Renal cortex interstitium (tissue), 11 donors: ENCODE results near the gene CSRP1. TPM values are rescaled to one million over a fixed set of nuclear protein-coding genes. Genes with fewer than 3 reads are reported as not detected.
A peak's percentile ranks its signal among the peaks of the same experiment; 100 is the strongest.
"Not testable (repeated sequence)": the region's sequence is repeated elsewhere in the genome, so short reads cannot be mapped to it uniquely, and the experiment has no call there.

Source experiments
- DNase-seq, 11 donors: peaks; one replicate each; pipeline ENCODE4 v3.0.0-alpha.2; 2013; ENCODE audit warnings: low read depth in 9 of 11, low spot score in 4 of 11; ENCODE audit errors: extremely low read depth in 1 of 11
- polyA plus RNA-seq, 3 donors: library from polyadenylated mRNA; unstranded; fragments of 120-200 nt; gene quantifications; one replicate each; pipeline ENCODE4 v1.2.1, GENCODE V29; 2013; ENCODE audit not compliant: insufficient read length in 3 of 3

The CSRP1 gene
- polyA plus RNA-seq, 3 donors, result 146 to 154 (median 149) TPM

DNA sequence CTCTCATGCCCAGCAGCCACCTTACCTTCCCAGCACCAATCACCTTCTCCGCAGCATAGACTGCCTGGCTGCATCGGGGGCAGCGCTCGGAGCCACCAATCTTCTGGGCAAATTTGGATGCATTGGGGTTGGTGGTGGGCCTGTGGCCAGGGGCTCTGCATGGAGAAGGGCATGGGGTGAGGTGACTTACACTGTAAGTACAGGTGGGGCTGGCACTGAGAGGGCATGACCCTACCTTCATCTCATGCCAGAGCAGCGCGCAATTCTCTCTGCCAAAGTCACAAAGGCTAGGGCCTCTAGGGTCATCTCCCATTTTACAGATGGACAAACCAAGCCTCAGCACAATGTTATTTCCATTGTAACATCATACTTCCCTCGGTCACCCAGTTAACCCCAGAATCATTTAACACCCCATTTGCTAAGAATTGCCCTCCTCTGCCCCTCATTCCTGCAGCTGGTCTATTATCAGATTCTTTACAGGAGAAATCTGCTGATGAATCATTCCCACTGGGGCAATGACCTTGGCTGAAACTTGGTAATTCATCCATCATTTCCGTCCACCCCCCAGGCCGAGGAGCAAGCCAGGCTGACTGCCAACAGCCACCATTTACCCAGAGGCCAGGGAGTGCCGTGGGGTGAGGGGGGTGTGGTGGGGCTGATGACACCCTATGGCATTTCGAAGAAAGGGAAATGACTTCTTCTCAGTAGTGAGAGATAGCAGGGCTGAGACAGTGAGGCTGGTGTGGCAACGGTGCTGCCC lies 17.9 kb downstream of the CSRP1 start:
- DNase-seq, result no peak

DNA sequence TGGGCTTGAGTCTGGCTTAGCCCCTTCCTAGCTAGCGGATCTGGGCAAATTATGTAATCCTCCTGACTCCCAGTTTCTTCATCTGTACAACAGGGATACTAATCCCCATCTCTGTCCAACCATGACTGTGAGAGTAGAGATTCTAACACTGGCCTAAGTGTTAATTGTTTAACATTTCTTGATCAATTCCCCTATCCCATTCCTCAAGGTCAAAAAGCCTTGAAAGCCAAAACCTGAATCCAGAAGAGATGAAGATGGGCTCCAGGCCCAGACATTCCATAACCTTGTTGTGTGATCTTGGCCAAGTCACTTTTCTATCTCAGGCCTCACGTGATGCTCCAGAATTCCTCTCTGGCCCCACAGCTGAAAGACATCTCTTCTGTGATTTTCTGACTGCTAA lies 19.2 kb downstream of the CSRP1 start:
- no peak for DNase-seq

DNA sequence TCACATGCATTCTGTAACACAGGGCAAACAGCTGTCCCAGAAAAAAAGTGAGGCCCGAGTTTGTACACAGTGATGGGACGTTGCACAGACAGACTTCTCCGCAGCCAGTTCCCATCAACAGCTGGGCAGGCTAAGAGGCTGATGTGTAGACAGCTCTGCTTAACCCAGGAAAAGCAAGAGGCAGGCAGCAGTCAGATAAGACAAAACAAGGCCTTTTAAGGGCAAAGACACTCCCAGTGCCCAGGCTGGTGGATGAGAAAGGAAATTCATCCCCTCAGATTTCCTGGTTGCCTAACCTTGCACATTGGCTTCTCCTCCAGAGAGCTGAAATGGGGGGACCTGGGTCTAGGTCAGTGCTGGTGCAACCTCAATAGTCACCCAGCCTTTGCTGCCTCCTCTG lies 20.7 kb downstream of the CSRP1 start:
- DNase-seq, result no peak

DNA sequence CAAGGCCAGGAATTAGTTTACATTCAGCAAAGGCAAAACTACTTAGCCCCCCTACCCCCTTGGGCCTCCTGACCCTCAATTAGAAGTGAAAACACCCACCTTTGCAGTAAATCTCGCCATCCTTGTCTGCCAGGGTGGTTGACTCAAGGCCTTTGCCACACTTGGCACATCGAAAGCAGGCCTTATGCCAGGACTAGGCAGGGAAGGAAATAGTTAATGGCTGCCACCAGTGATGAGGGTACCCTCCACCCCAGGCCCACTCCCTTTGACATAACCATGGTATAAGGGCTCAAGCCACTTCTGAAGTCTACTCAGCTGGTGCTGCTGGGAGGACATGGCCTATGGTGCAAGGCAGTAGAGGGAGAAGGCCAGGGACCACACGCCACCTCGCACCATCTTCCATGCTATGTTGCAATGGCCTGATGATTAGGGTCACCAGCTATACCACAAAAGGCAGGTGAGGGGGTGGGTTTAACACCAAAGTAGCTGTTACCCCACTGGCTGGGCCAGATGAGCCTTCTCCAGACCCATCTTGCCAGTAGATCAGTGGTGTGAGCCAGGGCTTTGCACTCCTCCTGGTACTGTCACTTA lies 21.6 kb downstream of the CSRP1 start:
- no peak for DNase-seq

DNA sequence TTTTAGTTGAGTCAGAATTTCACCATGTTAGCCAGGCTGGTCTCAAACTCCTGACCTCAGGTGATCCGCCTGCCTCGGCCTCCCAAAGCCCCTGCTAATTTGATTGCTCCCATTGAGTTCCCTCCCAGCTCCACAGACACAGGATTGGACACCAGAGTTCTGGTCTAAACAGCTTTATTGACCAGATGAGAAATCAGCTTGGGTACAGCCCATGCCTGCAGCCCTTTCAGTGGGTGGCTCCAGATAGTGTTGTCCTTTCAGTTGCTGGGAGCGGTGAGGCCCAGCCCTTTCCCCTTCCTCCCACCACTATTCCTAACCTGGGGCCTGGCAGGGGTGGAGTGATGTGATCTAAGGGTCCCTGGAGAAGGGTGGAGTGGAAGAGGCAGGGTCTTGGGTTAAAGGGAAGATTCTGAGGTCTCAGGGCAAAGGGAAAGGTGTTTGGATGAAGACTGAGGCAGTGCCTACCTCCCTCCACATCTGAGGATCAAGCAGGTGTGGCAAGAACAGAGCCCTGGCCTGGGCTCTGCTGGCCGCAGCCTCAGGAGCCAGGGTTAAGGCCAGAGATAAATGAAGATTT lies 23.5 kb downstream of the CSRP1 start:
- no peak for DNase-seq

DNA sequence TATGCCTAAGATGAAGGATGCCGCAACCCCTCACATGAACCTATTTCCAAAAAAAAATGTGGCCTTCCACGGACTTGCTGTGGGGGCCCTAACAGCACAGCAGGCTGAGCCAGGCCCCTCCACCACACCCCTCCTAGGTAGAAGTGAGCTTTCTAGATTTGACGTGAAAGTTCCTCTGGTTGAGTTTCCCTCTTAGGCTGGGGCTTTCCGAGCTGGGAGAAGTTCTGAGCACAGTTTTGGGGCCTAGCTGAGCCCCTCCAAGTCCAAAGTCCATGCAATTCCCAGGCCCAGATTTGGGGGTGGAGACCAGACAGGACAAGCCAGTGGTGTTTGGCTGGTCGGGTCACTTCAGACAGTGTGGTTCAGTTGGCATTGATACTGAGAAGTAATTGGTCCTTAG lies 24.2 kb downstream of the CSRP1 start:
- no peak for DNase-seq

DNA sequence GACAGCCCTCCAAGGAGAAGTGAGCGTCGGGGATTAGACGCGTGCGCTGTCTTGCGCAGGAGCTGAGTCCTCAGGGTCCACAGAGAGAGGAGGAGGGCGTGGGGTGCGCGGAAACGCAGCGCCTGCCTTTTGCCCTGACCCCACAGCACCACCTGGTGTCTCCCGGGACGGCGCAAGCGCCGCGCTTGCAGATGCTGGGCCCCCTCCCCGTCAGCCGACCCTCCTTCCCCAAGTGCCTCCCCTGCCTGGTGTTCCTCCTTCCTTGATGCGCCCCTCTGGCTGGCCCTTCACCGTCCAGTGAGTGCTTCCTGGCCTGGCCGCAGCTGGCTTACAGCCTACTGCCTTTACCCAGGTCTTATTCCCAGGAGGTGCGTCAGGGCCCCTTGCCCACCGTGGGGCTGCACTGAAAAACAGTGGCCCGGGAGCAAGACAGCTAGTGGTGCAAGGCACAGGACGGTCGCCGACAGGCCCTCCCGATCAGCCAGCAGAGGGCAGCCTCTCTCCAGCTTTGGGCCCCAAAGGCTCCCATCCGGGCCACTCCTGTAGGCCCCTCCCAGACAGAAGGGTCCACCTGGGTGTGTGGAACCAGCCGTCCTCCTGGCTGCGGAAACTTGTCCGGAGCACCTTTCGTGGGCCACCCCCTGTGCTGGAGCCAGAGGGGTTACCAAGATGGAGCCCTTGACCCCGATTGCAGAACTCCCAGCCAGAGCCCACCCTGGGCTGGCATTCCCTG lies 25.0 kb downstream of the CSRP1 start:
- DNase-seq, result peak in 2 of 11 donors; percentile 77 to 80

DNA sequence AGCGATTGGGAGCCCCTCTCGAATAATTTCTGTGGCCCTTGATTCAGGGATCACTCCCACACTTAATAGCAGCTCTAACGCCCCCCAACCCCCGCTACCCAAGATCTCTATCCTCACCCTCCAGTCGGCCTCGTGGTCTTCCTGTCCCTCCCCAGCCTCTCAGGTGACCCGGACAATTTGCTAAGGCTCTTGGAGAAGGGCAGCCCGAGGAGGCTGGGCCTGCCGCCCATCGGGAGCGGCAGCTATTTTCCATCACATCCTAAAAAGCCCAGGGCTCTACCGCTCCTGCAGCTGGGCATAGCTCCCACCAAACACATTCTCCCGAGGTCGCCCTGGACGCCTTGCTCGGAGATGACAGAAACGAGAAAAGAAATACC lies 25.9 kb downstream of the CSRP1 start:
- DNase-seq, result no peak

DNA sequence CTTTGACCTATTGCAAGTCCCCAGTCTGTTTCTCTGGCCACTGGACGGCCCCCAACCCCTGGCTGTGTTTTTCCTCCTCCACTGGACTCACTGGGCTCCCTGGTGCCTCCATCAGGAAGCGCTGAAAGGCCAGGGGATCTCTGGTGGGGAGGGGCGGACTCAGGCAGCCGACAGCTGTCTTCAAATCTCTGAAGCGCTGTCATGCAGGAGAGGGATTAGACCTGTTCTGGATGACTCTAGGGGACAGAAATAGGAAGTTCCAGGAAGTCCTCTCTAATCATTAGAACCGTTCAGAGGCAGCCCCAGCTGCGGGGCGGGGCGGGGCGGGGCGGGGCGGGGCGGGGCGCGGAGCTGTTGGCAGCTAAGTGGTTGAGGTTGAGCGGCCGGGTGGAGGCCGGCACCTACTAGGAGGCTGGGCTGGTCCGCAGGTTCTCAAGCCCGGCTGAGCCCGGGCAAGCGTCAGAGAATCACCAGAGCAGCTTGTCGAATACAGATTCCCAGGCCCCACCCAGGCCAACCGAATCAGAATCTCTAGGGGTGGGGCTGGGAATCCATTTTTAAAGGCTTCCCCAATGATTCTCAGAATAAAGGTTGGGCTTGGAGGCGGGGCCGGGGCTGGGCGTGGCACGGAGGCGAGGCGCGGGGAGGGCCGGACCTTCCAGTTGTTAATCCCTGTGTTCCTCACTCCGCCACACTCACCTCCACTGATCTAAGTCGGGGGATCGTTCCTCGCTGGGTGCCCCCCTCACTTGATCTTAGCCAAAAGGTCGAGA lies 26.5 kb downstream of the CSRP1 start:
- DNase-seq, result no peak

DNA sequence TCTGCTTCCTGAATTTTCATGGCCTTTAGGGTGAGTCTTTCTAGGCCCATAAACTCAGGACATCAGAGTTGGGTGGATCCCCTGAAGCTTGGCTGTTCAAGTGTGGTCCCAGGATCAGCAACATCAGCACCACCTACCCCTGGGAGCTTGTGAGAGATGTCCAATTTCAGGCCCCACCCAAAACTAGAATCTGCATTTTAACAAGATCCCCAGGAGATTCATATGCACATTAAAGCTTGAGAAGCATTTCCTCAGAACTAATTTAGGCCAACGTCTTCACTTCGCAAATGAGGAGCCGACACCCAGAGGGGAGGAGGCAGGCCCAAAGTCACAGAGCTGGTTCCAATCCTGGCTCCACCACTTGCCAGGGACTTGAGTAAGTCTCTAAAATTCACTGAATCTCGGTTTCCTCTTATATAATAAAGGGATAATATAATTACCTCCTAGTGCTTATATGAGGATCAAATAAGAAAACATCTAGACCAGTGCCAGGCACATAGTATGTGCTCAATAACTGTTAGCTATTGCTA lies 27.7 kb downstream of the CSRP1 start:
- DNase-seq, result no peak

DNA sequence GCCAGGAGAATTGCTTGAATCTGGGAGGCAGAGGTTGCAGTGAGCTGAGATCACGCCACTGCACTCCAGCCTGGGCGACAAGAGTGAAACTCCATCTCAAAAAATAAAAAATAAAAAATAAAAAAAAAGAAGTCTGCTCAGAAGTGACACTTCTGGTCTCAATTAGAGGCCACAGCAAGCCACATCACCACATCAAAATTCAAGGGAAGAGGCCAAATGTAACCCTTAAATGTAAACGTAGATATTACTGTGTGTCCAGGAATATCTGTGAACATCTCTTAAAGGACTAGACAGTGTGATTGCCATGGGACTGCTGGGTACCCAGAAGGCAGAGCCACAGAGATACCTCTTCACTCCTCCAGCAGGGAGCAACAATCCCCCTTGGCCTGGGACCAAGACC lies 28.3 kb downstream of the CSRP1 start:
- DNase-seq, result not testable (repeated sequence)

DNA sequence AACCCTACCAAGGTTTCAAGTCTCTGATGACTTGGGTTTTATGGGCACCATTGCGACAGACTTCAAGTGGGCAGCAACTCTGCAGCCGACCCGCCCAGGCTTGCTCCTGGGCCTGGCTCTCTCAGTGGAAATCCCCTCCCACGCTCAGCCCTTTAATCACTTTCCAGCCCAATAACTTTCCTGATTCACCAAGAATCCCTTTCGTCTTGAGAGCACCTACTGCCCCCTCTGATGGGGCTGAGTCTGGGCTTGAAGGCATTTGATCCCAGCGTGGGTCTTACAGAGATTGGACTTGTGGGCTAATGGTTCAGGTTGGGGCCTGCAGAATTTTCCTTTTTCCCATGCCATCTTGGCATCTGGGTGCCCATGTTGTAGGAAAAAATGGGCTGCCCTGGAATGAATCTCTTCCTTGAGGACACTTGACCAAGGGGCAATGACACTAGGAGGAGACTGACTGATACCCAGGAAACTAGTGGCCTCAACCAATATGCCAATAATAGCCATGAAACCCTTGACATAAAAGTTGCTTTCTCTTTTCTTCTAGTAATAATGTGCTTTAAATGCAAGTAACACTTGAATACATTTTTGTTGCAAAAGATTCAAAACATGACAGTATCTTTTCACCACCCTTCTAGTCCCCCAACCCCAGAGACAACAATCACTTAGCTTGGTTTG lies 30.1 kb downstream of the CSRP1 start:
- DNase-seq, result no peak

DNA sequence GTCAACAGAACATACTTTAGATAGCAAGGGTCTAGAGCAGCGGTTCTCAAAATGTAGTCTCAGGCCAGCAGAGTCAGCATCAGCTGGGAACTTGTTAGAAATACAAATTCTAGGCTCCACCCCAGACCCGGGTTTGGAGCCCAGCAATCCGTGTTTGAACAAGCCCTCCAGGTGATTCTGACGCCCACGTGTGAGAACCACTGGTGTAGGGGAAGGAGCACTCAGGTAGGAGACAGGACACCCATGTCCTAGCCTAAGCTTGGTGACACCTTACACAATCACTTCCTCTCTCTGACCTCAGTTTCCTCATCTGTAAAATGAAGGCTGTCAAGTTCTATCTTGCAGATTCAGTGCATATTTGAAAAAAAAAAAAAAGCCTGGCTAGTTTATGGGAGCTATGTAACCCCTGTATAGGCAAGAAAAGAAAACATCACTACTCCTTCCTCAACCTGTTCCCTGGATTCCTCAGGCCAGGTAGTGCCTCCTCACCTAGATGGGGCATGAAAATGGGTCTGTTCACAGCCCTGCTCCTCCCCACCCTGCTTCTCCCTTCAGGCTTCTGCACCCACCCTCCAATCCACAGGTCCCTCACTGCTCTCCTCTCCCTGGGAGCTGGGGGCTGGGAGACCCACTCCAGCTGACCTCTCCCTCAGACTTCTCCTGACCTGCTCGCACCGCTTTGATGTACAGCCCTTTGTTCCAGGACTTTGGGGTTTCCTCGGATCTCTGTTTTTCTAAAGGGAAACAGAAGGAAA lies 30.8 kb downstream of the CSRP1 start:
- no peak for DNase-seq

DNA sequence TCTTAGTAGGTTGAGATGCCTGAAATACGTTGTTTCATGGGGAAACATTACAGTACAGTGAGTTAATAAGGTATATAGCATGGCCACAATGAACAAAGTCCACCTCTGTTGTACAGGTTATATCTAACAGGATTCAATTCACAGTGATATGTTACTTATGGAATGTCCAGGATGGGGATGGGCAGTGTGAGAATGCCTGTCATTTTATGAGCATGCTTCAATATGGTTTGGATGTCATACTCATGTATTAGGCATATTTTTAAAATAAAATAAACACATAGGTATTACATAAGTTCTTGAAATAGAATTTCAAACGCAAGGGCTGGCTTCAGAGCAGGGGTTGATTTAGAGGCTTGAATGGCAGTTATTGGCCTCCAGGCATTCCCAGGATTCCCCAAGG lies 31.8 kb downstream of the CSRP1 start:
- DNase-seq, result no peak

DNA sequence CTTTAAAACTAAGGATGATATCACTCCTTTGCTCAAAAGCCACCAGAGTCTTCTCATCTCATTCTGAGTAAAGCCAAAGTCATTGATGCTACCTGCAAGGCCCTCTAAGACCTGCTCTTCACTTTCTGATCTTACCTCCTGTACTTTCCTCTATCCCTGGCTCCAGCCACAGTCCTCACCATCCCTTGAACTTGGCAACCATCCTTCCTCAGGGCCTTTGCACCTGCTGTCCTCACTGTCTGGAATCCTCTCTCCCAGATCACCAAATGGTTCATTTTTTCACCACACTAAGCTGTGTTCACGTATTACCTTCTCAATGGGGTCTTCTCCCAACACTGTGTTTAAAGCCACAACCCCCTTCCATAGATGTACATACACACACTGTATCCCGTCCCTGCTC lies 33.6 kb downstream of the CSRP1 start:
- no peak for DNase-seq

DNA sequence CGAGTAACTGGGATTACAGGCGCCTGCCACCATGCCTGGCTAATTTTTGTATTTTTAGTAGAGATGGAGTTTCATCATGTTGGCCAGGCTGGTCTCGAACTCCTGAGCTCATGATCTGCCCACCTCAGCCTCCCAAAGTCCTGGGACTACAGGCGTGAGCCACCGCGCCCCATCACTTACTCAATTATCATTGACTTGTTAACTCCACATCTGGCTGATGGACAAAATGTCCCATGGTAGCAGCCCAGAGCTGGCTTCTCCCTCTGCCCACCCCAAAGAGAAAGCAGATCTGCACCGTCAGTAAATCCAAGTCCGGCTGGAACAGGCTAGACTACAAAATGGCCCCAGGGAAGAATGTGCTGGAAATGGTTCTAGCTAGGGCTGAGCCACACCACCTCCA lies 34.6 kb downstream of the CSRP1 start:
- DNase-seq, result not testable (repeated sequence)

DNA sequence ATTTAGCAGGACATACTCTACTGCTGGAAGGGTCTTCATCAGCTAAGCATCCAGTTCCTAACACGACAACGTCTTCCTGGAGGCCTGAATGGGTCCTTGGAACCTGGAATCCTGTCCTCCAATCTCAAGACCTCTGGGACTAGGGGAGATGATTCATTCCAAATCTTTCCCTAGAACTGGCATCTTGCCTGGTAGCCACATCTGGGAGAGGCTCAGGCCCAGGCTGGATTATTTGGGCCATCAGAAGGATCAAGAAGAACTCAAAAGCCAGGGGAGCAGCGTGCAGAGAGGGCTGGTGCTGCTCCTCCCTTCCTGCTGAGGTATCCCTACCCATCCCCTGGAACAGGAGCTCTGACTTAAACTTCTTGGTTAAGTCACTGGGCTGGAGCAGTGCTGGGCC lies 35.2 kb downstream of the CSRP1 start:
- DNase-seq, result no peak

DNA sequence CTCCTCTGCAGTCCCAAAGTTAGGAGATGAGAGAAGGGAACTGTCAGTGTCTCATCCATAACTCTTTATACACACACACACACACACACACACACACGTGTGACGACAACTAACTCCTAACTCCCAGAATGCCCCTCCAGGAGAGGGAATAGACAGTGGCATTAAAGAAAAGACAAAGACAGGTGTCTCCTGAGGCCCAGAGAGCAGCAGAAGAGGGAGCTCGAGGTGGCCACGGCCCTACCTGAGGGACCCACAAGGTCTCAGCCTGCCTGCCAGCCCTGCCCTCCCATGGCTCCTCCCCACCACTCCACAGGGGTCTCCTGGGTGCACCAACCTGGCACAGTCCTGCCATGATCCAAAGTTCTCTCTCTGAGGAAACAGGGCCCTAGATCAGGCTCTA lies 36.3 kb downstream of the CSRP1 start:
- DNase-seq, result no peak
